Measurements from ENCODE around the gene PHKG2.

The PHKG2 gene

DNA sequence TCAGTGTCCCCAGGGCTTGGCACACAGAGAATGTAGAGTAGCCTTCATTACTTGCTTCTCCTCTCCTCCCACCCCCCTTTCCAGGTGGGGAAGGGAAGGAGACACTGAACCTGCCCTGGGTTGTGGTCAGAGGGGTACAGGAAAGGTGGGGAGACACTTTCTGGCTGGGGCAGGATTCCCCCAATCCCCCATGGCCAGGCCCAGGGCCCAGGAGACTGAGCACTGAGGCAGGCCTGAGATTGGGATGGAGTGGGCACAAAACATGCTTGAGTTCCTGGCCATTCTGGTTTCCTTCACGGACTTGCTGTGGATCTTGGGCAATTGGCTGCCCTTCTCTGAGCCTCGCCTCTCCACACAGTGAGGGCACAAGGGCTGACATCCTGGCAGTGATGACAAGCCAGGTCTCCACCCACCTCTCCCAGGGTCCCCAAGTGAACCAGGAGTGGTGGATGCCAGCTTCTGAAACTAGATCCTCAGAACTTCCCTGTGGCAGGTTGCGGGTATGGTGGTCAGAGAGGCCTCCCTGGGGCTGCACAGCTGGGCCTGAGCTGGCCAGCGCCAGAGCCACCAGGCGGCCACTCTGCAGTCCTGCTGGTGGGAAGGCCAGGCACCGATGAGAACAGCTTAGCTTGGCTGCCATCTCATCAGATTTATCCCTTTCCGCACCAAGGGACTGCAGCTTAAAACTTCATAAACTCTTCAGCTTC lies 29.5 kb downstream of the PHKG2 start:
- no peak for DNase-seq

DNA sequence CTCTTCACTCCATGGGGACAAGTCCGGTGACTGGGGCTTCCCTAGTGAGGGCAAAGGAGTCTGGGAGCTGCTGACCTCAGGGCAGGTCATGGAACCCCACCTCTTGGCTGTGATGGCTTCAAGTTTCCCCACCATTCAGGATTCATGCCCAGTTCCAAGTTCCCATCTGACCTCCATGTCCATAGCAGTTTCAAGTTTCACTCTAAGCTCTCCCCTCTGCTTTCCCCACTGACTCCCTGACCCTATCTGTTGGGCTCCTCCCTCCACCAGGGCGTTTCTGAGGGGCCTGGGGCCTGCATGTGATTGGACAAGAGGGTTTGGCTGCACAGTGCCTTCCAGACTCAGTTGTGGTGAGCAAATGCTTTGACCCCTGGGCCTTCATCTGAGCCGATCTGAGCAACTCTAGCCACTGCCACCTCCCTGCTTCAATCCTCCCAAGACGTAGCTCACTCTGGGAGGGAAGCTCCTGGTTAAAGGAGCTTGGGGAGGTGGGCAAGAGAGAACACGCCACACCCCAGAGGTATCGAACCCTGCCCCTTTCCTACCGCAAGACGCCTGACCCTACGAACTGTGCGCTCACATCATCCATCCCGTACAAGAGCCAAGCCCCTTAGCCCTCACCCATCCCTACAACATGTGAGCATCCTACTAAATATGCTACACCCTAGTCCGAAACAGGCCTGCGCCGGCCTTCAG lies 30.5 kb downstream of the PHKG2 start:
- no peak for DNase-seq

DNA sequence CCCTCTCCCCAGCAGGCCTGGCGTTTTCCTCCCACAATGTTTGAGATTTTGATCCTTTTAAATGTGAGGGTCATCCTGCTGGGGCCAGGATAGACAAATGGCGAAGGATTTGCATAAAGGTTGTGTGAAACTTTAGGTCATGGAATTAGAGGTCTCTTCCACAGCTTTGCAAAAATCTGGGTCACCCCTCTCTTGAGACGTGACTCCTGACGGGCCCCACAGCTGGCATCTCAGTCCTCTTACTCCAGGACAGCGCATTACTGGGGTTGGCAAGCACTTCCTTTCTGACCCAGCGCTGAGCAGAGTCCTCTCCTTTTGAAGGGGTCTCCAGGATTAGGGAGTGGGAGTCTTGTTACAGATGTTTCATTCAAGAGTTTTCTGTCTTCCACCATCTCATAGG lies 31.4 kb downstream of the PHKG2 start:
- DNase-seq: no peak

DNA sequence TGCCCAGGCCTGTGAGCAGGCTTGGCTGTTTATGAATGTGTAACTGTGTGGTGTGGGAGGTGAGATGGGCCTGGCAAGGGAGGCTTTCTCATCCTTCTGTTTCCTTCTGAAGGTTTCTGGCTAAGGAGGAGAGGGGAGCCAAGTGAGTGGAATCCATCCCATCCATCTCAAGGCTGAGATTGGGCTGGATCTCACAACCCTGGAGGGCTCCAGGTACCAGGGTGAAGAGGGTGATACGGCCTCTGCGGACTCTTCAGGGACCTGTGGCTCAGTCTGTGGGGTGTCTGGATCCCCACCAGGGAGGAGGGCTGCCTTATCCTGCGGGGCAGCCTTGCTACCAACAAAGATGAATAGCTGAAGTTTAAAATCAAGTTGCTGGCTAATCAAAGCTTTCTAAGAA lies 31.8 kb downstream of the PHKG2 start:
- DNase-seq: no peak

DNA sequence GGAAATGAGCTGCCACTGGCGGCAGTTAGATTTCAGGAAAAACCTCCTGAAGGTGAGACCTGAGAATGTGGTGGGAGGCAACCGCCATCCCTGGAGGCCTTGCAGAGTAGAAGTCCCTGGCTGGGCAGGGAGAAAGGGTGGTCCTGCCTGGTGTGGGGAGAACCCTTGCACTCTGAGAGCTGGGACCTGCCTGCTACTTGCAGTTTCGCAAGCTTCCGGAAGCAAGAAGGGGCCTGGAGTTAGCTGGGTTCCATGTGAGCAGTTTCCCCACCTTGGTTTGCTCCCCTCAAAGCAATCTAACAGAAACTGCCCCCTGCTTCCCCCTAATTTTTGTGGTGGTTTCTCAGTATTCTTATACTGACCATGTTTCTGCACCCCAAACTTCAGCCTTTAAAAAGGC lies 32.3 kb downstream of the PHKG2 start:
- DNase-seq: no peak

DNA sequence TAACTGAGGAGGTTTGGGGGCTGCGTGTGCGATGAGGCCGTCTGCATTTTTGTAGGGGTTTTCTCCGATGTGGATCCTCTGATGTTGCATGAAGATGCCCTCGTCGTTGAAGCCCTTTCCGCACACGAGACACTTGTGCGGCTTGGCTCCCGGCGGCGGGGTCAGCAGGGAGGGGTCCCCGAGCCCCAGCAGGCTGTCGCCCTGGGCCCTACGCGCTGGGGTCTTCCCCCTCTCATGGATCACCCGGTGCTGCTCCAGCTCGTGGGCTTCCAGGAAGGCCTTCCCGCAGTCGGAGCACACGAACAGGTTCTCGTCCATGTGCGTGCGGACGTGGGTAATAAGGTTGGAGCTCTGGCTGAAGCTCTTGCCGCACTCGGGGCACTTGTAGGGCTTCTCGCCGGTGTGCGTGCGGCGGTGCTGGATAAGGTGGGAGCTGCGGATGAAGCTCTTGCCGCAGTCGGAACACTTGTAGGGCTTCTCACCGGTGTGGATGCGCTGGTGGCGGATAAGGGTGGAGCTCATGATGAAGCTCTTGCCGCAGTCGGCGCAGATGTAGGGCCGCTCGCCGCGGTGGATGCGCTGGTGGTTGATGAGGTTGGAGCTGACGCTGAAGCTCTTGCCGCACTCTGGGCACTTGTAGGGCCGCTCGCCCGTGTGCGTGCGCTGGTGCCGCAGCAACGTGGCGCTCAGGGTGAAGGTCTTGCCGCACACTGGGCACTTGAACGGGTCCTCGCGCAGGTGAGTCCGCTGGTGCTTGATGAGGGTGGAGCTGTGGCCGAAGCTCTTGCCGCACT lies 34.5 kb downstream of the PHKG2 start:
- DNase-seq: no peak

DNA sequence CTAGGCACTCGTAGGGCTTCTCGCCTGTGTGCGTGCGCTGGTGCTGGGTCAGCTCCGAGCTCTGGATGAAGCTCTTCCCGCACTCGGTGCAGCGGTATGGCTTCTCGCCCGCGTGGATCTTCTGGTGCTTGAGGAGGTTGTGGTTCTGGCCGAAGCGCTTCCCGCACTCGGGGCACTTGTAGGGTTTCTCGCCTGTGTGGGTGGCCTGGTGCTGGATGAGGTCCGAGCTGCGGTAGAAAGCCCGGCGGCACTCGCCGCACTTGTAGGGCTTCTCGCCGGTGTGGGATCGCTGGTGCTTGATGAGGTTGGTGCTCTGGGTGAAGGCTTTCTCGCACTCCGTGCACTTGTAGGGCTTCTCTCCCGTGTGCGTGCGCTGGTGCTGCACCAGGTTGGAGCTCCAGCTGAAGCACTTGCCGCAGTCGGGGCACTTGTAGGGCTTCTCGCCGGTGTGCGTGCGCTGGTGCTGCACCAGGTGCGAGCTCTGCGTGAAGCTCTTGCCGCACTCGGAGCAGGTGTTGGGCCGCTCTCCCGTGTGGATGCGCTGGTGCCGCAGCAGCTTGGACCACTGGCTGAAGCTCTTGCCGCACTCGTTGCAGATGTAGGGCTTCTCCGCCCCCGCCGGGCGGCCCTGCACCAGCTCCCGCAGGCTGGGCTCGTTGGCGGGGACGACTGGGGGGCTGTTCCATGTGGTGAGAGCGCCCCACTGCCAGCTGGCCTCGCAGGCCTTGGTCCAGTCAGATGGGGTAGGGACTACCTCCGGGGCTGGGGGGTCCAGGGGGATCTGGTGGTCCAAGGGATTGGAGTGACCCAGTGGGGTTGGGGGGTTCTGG lies 35.3 kb downstream of the PHKG2 start:
- no peak for DNase-seq

DNA sequence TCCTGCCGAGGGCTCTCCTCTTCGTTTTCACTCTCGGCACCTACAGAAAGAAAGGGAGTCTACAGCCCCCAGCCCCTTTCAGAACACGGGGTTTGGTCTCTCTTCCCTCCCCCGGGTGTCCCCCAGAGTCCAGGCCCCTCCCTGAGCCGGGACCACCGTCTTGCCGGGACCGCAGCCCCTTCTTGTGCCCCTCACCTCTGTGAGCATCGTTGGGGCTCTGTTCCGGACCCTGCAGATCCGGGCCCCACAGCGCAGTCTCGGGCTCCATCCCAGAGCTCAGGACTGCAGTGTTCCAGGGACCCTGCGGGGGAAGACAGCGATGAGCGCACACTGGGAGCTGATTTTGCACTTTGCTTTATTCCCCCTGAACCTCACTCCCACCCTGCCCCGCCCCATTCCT lies 36.0 kb downstream of the PHKG2 start:
- DNase-seq: no peak

DNA sequence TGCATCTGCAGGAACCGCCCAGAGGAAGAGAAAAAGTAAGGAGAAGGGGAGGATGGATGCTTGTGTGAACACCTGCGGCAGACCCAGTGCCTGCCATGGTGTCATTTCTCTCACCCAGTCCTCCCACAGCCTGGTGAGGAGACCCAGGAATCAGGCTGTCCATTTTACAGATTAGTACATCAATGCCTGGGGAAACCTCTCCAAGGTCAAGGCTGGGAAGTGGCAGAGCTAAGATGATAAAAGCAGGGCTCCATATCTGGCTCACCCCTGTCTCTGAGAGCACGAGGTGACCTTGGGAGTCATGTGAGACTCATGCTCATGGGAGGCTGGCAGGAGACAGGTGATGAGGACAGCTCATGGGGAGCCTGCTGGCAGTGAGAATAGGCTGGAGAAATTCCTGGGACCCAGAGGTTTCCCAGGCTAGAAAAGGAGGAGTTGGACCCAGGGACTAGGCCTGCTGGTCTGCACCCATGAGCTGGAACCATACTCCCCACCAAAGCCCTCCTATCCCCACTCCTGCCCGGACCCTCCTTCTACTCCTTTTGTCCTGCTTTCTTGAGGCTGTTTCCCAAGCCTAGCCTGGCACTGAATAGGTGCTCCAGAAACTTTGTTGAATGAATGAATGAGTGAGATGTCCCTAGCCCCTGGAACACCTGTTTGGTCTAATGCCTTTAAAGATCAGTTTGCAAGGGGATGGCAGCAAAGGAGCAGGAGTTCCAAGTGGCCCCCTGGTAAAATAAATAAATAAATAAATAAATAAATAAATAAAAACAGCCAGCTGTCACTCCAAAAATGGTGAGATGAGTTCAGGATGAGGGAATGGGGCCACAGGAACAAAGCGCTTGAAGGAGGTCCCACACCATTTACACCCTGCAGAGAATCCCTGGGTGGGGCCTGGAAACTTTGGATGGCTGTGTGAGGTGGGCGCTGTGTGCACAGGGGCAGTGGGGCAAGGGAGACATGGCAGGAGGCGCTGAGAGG lies 37.2 kb downstream of the PHKG2 start:
- DNase-seq: no peak

DNA sequence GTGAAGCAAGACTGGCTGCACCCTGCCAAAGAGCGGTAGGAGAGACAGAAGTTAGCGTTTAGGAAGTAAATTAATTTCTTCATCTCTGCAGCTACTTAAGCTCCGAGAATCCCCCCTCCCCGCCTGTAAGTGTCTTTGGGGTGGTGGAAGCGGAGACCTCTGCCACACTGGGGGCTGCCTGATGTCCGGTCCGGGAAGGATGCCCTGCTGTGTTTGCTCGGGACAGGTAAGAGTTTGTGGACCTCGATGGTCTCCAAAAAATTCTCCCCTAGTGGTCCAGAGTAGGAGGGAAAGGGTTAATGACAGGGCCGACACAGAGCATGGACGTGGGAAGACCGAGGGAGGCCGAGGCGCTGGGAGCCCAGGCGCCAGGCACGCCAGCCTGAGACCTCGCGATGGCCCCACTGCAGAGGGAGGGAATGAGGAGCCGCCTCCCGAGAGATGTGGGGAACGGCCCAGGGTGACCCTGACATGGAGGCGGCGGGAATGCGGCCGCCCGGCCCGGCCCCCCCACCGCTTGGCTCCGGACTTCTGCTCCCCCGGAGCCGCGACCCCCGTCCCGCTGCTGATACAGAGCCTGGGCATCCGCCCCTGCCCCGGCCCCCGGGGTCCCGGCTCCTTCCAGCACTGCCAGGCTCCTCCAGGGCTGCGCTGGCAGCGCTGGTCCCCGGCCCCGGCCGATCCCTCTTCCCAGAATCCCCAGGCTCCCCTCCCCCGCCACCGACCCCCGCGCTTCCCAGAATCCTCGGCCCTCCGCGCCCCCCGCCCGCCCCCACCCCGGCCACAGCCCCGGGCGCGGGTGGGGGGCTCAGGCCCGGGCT lies 38.1 kb downstream of the PHKG2 start:
- DNase-seq: no peak

DNA sequence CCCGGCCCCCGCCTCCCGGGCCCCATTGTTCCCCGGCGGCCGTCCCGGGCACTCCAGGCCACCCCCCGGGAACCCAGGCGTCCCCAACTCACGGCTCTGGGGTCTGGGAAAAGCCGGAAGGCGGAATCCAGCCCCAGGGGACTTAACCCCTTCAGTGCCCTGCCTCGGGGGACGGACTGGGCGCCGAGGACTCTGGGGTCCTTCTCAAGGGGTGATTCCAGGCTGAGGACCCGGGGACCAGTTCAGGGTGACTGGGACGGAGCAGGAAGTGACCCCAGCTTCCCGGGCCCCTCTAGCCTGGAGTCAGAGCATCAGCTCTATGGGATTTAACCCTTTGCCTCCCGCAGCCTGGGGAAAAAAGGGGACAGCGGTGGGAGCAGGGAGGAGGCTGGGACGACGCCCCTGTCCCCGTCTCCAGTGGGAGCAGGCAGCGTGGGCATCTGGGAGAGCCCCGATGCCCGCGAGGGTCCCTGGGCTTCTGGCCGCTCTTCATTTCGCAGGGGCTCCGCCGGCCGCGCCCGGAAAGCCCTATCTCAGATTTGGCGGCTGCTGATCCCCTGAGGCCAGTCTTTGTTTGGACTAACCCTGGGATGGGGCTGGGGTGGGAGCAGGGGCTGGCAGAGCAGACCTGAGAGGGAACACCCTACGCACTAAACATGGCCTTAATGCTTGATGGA lies 38.8 kb downstream of the PHKG2 start, which contains the start of gene ZNF629:
Gene ZNF629 (minus strand): TSS at position 270 of the 677 bp plus-strand sequence. CDS start 2,723 bp downstream, outside the sequence.
- DNase-seq: peak; percentile 25

DNA sequence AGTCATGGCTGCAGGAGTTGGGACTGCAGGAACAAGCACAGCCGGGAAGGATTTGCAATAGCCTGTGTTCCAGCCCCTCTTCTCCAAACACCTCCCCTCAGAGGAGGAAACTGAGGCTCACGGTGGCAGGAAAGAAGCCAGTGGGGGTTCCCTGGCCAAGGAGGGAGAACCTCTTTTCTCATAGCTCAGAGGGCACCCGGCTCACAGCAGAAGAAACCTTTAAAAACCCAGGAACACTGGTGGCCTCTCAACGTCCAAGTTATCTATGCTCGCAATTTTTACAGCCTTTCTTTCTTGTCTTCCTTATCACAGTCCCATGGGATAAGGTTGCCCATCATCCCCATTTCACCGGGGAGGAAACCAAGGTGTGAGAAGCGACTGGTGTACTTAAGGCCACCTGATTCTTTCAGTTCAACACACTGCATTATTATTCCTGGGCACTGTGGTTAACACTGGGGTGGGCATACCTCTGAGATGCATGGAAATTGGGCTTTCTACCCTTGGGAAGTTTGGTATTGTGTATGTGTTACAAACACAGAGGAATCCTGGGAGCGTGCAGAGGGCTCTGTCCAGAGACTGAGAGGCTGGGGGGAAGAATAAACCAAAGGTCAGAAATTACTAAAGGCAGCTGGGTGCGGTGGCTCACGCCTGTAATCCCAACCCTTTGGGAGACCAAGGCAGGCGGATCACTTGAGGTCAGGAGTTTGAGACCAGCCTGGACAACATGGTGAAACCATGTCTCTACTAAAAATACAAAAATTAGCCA lies 39.6 kb downstream of the PHKG2 start:
- DNase-seq: no peak

DNA sequence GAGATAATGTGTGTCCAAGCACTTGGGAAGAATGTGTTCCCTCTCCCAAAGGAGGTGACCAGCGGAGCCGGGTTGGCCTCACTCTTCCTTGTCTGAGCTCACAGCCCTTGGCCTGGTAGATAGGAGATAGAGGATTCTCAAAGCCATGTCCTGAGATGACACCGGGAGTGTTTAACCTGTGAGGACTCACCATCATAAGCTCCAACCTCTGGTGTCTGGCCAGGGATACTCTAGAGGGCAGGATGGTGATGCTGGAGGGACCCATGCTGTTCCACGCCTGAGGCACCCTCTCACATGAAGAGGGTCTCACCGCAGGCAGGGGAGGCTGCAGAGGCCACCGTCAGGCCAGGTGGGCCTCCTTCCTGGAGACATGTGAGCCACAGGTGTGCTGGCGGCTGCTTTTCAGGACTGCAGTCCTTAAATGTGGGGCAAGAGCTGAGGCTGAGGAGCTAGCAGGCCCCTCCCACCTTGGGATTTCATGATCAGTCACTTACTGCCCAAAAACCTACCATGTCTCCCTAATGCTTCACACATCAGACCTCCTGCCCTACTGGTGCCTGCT lies 45.4 kb downstream of the PHKG2 start:
- no peak for DNase-seq

DNA sequence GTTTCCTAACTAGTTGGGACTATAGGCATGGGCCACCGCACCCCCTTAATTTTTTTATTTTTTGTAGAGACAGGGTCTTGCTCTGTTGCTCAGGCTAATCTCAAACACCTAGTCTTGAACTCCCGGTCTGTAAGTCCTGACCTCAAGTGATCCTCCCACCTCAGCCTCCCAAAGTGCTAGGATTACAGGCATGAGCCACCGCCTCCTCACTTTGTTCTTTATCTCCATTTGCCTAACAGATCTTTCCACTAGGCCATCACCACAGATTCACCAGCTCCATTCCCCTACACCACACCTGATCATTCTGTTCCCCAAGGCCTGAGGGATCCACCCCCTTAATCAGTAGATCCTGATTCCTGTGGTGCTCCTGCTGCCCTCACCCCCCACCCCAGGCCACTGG lies 46.4 kb downstream of the PHKG2 start:
- no peak for DNase-seq

DNA sequence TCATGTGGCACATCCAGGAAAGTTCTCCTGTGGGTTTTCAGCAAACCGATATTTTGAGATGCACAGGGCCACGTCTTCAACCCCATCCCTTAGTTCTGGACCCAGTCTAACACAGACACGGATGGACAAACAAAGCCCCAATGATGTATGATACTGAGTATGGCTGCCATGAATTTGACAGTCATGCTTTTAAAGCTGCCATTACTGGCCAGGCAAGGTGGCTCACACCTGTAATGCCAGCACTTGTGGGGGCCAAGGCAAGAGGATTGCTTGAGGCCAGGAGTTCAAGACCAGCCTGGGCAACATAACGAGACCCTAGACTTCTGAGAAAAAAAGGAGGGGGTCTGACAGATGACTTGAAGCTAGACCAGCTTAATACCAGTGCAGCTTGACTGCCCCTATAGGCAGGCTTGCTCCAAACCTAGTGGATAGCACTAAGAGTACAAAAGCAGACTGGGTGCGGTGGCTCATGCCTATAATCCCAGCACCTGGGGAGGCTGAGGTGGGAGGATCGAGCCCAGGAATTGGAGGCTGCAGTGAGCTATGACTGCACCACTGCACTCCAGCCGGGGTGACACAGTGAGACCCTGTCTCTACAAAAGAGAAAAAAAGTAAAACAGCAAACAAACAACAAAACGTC lies 49.6 kb downstream of the PHKG2 start:
- DNase-seq: no peak
